OCI-LY1 (cell line): ENCODE results near the gene SLC12A8.

ENCODE experiments used
- CTCF ChIP-seq: fragments of 200-600 bp; sonication (generic), shearing (Covaris generic); IDR thresholded peaks from 2 replicates; pipeline ENCODE4 v1.5.1; 2017; ENCODE audit warnings: mild to moderate bottlenecking, antibody characterized with exemption, low read length, moderate library complexity, mixed read lengths
- EZH2 ChIP-seq: fragments of 200-600 bp; sonication (generic), shearing (Covaris generic); IDR thresholded peaks from 2 replicates; pipeline ENCODE4 v1.8.0; 2017; ENCODE audit warnings: borderline replicate concordance, mixed run types, mild to moderate bottlenecking, antibody characterized with exemption, low read length, moderate library complexity, mixed read lengths

- no peak for TF ChIP-seq CTCF
- TF ChIP-seq EZH2: no peak
Measured at GRCh38 chr3:125207949-125208568, 4.5 kb downstream of the SLC12A8 start.
